DOHH2 (cell line): ENCODE measurements around the gene RANBP3.

Experiments
- H3F3A ChIP-seq: fragments of 200-600 bp; sonication (generic), shearing (Covaris generic); 2 replicates; pipeline ENCODE4 v1.6.0; 2016; ENCODE audit warnings: antibody characterized with exemption, mild to moderate bottlenecking; ENCODE audit not compliant: control insufficient read depth, insufficient read depth
- H3K27ac ChIP-seq: fragments of 200-600 bp; sonication (generic); 2 replicates; pipeline ENCODE4 v1.5.1; 2014; ENCODE audit warnings: low read depth, mild to moderate bottlenecking, low read length, moderate library complexity
- H3K27me3 ChIP-seq: fragments of 200-600 bp; sonication (generic); 2 replicates; pipeline ENCODE4 v1.6.1; 2014; ENCODE audit warnings: mild to moderate bottlenecking, low read length, mixed read lengths; ENCODE audit not compliant: control insufficient read depth
- H3K36me3 ChIP-seq: fragments of 200-600 bp; sonication (generic); 2 replicates; pipeline ENCODE4 v1.6.1; 2014; ENCODE audit warnings: mild to moderate bottlenecking, low read length, moderate library complexity, mixed read lengths; ENCODE audit not compliant: control insufficient read depth
- H3K4me1 ChIP-seq: fragments of 200-600 bp; sonication (generic); 2 replicates; pipeline ENCODE4 v1.6.1; 2014; ENCODE audit warnings: mild to moderate bottlenecking, low read length, mixed read lengths; ENCODE audit not compliant: control insufficient read depth
- H3K4me2 ChIP-seq: fragments of 200-600 bp; sonication (generic); 2 replicates; pipeline ENCODE4 v1.6.0; 2014; ENCODE audit warnings: mild to moderate bottlenecking, low read length, moderate library complexity
- H3K4me3 ChIP-seq: fragments of 200-600 bp; sonication (generic); 2 replicates; pipeline ENCODE4 v1.5.1; 2014; ENCODE audit warnings: mild to moderate bottlenecking, low read length, mixed read lengths
- H3K79me2 ChIP-seq: fragments of 200-600 bp; sonication (generic); 2 replicates; pipeline ENCODE4 v1.6.1; 2014; ENCODE audit warnings: mild to moderate bottlenecking, low read length, mixed read lengths; ENCODE audit not compliant: control insufficient read depth
- H3K9me2 ChIP-seq: fragments of 200-600 bp; sonication (generic); replicated peaks from 2 replicates; pipeline ENCODE4 v1.6.1; 2014; ENCODE audit warnings: mild to moderate bottlenecking, low read length, mixed read lengths; ENCODE audit not compliant: control insufficient read depth
- H3K9me3 ChIP-seq: fragments of 200-600 bp; sonication (generic); 2 replicates; pipeline ENCODE4 v1.6.1; 2014; ENCODE audit warnings: antibody characterized with exemption, low read length, mixed read lengths; ENCODE audit not compliant: control insufficient read depth, insufficient read depth
- H4K20me1 ChIP-seq: fragments of 200-600 bp; sonication (generic); 2 replicates; pipeline ENCODE4 v1.6.0; 2014; ENCODE audit warnings: low read depth, mild to moderate bottlenecking, antibody characterized with exemption, low read length, moderate library complexity; ENCODE audit not compliant: control insufficient read depth, insufficient read depth
- CTCF ChIP-seq: fragments of 200-600 bp; sonication (generic); IDR thresholded peaks from one replicate; pipeline ENCODE4 v1.5.1; 2014; ENCODE audit warnings: antibody characterized with exemption, mild to moderate bottlenecking, low read depth, low read length; ENCODE audit not compliant: poor library complexity, severe bottlenecking
- EZH2phosphoT487 ChIP-seq: fragments of 200-600 bp; sonication (generic); IDR thresholded peaks from 2 replicates; pipeline ENCODE4 v1.6.1; 2017; ENCODE audit warnings: borderline replicate concordance, mild to moderate bottlenecking, antibody characterized with exemption, low read length, moderate library complexity, mixed read lengths

The RANBP3 gene

GRCh38 chr19:5926641-5927440 is 51.1 kb downstream of the RANBP3 start:
- Histone ChIP-seq H3K9me3 (no peaks in the 10 kb centered on the region), H3K4me1 (no peaks in the 10 kb centered on the region), H3K27me3 (no peaks in the 10 kb centered on the region), H3F3A (no peaks in the 10 kb centered on the region), H3K4me2 (no peak overlapping the region), H3K9me2 (no peaks in the 10 kb centered on the region), H3K79me2 (no peaks in the 10 kb centered on the region), H3K4me3 (no peak overlapping the region), H3K27ac (no peak overlapping the region), H4K20me1 (no peaks in the 10 kb centered on the region), H3K36me3 (peaks cover 84% of the 10 kb centered on the region)
- TF ChIP-seq CTCF (no peak), EZH2phosphoT487 (no peak)

- Histone ChIP-seq H3K9me2 (no peaks in the 10 kb centered on the region), H3F3A (no peaks in the 10 kb centered on the region), H3K9me3 (no peaks in the 10 kb centered on the region), H4K20me1 (no peaks in the 10 kb centered on the region), H3K36me3 (peaks cover 86% of the 10 kb centered on the region), H3K4me2 (no peak overlapping the region), H3K27ac (no peak overlapping the region), H3K4me3 (no peak overlapping the region), H3K27me3 (no peaks in the 10 kb centered on the region), H3K4me1 (no peaks in the 10 kb centered on the region), H3K79me2 (no peaks in the 10 kb centered on the region)
- TF ChIP-seq EZH2phosphoT487 (no peak), CTCF (no peak)
These were observed 52.0 kb downstream of the RANBP3 start for GRCh38 chr19:5925830-5926427.

- no peaks in the 10 kb centered on the region for H3K4me1 ChIP-seq
- no peaks in the 10 kb centered on the region for H3K79me2 ChIP-seq
- H3K4me2 ChIP-seq, result no peak overlapping the region
- no peak overlapping the region for H3K27ac ChIP-seq
- H3K9me3 ChIP-seq, result no peaks in the 10 kb centered on the region
- H3K9me2 ChIP-seq, result no peaks in the 10 kb centered on the region
- no peaks in the 10 kb centered on the region for H3K27me3 ChIP-seq
- no peak overlapping the region for H3K4me3 ChIP-seq
- TF ChIP-seq CTCF (no peak), EZH2phosphoT487 (no peak)
- H3F3A ChIP-seq, result no peaks in the 10 kb centered on the region
- peaks cover 77% of the 10 kb centered on the region for H3K36me3 ChIP-seq
- no peaks in the 10 kb centered on the region for H4K20me1 ChIP-seq
These were observed 54.6 kb downstream of the RANBP3 start for GRCh38 chr19:5923356-5923755.
